K562 (cell line): Measurements from ENCODE around the gene ABHD5. TPM values are rescaled to one million over a fixed set of nuclear protein-coding genes. Genes with fewer than 3 reads are reported as not detected.

ENCODE experiments used
- DNMT1 ChIP-seq: fragments of 450-650 bp; IDR thresholded peaks from 2 replicates; pipeline ENCODE4 v1.6.1; 2016; ENCODE audit warnings: antibody characterized with exemption, mild to moderate bottlenecking
- EGR1 ChIP-seq: fragments of 450-650 bp; conservative IDR thresholded peaks from 2 replicates; pipeline ENCODE4 v1.6.1; 2017; ENCODE audit warnings: mild to moderate bottlenecking
- ESRRB ChIP-seq: fragments of 250-450 bp; sonication (Bioruptor Pico); IDR thresholded peaks from 2 replicates; pipeline ENCODE4 v1.5.0; 2020; ENCODE audit warnings: mild to moderate bottlenecking, moderate library complexity, borderline replicate concordance
- HMGN3 ChIP-seq: IDR thresholded peaks from 2 replicates; pipeline ENCODE4 v1.6.1; 2011; ENCODE audit warnings: borderline replicate concordance, low read depth, mild to moderate bottlenecking, mixed read lengths, low read length; ENCODE audit not compliant: insufficient read length; ENCODE audit errors: extremely low read depth
- JUN ChIP-seq, 2 experiments: sonication (generic) in 1 of 2; formaldehyde crosslinking in 1 of 2; IDR thresholded peaks; 2 replicates each; pipeline versions ENCODE4 v1.6.1 to v1.8.0; 2012 to 2022; ENCODE audit warnings: borderline replicate concordance in 2 of 2, mild to moderate bottlenecking in 2 of 2, improper control_type of control experiment in 1 of 2, low read depth in 1 of 2, low read length in 1 of 2, missing genetic modification reagents in 1 of 2
- MAFF ChIP-seq: IDR thresholded peaks from 2 replicates; pipeline ENCODE4 v1.6.1; 2012; ENCODE audit warnings: low read length, improper control_type of control experiment
- MTA3 ChIP-seq: fragments of 450-650 bp; formaldehyde crosslinking; IDR thresholded peaks from 2 replicates; pipeline ENCODE4 v1.6.1; 2017; ENCODE audit warnings: mild to moderate bottlenecking, borderline replicate concordance
- NBN ChIP-seq: fragments of 450-650 bp; IDR thresholded peaks from 2 replicates; pipeline ENCODE4 v1.6.1; 2016; ENCODE audit warnings: low read depth, mild to moderate bottlenecking
- NFE2L1 ChIP-seq: fragments of 450-650 bp; IDR thresholded peaks from 2 replicates; pipeline ENCODE4 v1.6.1; 2016; ENCODE audit warnings: missing genetic modification characterization, low read depth, mild to moderate bottlenecking, missing compliant biosample characterization, moderate library complexity, borderline replicate concordance
- PHB2 ChIP-seq: fragments of 450-650 bp; IDR thresholded peaks from 2 replicates; pipeline ENCODE4 v1.6.1; 2017; ENCODE audit warnings: low read depth
- SMARCB1 ChIP-seq: IDR thresholded peaks from 2 replicates; pipeline ENCODE4 v1.6.1; 2011; ENCODE audit warnings: improper control_type of control experiment, low read depth; ENCODE audit not compliant: insufficient read length
- SREBF1 ChIP-seq: fragments of 150-350 bp; IDR thresholded peaks from 2 replicates; pipeline ENCODE4 v1.6.1; 2014; ENCODE audit warnings: antibody characterized with exemption, low read depth, low read length, borderline replicate concordance
- SUPT5H ChIP-seq: fragments of 450-650 bp; IDR thresholded peaks from 2 replicates; pipeline ENCODE4 v1.6.1; 2016
- ZEB2 ChIP-seq: fragments of 450-650 bp; IDR thresholded peaks from 2 replicates; pipeline ENCODE4 v1.6.1; 2016
- ZNF232 ChIP-seq: sonication (generic); formaldehyde crosslinking; IDR thresholded peaks from 2 replicates; pipeline ENCODE4 v1.8.0; 2022; ENCODE audit warnings: mild to moderate bottlenecking, missing genetic modification reagents
- ZNF384 ChIP-seq: IDR thresholded peaks from 2 replicates; pipeline ENCODE4 v1.6.1; 2012; ENCODE audit warnings: low read depth, low read length, improper control_type of control experiment
- ZNF444 ChIP-seq: fragments of 250-450 bp; sonication (Bioruptor Pico); IDR thresholded peaks from 2 replicates; pipeline ENCODE4 v1.4.0; 2020; ENCODE audit warnings: mild to moderate bottlenecking, moderate library complexity
- polyA plus RNA-seq, 8 experiments: library from polyadenylated mRNA; depleted of rRNA in 4 of 8; stranded (reverse) in 5 of 8; unstranded in 3 of 8; fragments of >200 nt; fragmentation: Nextera tagmentation in 2 of 8; fragmentation: Illumina TruSeq in 1 of 8; extraction: Ambion mirVana in 2 of 8; extraction: Trizol in 1 of 8; gene quantifications; 2 replicates each; pipeline versions ENCODE4 v1.2.1 to v1.2.3, GENCODE V29; 2011 to 2014; ENCODE audit warnings: inconsistent platforms in 1 of 8, missing spikeins in 1 of 8
- total RNA-seq, 7 experiments: library from RNA; depleted of rRNA in 6 of 7; stranded (reverse); fragments of >200 nt in 6 of 7; fragmentation: Illumina TruSeq in 2 of 7; extraction: Trizol in 2 of 7; gene quantifications; 2 replicates each; pipeline versions ENCODE4 v1.2.1 to v1.2.3, GENCODE V29; 2011 to 2021; ENCODE audit warnings: low replicate concordance in 1 of 7
- TF ChIP-seq, protein P1 (sequence below): fragments of 250-450 bp; sonication (Bioruptor Pico); IDR thresholded peaks from 2 replicates; pipeline ENCODE4 v1.6.1; 2021; ENCODE audit warnings: mild to moderate bottlenecking
- TF ChIP-seq, protein P2 (sequence below), 2 experiments: fragments of 200-800 bp in 1 of 2; sonication (Bioruptor generic) in 1 of 2; sonication (generic) in 1 of 2; formaldehyde crosslinking in 1 of 2; IDR thresholded peaks in 1 of 2; conservative IDR thresholded peaks in 1 of 2; 2 replicates each; pipeline versions ENCODE4 v1.5.0 to v1.6.1; 2016 to 2020; ENCODE audit warnings: missing compliant biosample characterization in 1 of 2, missing genetic modification characterization in 1 of 2, missing genetic modification reagents in 1 of 2
- TF ChIP-seq, protein P3 (sequence below): fragments of 450-650 bp; formaldehyde crosslinking; IDR thresholded peaks from 2 replicates; pipeline ENCODE4 v1.4.0; 2022; ENCODE audit warnings: missing genetic modification characterization
- TF ChIP-seq, protein P4 (sequence below): fragments of 250-450 bp; sonication (Bioruptor Pico); IDR thresholded peaks from 2 replicates; pipeline ENCODE4 v1.5.1; 2021; ENCODE audit warnings: mild to moderate bottlenecking

The ABHD5 gene
- total and polyA plus RNA-seq, 9 of the 15 experiments (the other 6 are each of a cell fraction or from before 2014, with no cell fraction given): 27.8 to 61.7 (median 39.9) TPM

DNA sequence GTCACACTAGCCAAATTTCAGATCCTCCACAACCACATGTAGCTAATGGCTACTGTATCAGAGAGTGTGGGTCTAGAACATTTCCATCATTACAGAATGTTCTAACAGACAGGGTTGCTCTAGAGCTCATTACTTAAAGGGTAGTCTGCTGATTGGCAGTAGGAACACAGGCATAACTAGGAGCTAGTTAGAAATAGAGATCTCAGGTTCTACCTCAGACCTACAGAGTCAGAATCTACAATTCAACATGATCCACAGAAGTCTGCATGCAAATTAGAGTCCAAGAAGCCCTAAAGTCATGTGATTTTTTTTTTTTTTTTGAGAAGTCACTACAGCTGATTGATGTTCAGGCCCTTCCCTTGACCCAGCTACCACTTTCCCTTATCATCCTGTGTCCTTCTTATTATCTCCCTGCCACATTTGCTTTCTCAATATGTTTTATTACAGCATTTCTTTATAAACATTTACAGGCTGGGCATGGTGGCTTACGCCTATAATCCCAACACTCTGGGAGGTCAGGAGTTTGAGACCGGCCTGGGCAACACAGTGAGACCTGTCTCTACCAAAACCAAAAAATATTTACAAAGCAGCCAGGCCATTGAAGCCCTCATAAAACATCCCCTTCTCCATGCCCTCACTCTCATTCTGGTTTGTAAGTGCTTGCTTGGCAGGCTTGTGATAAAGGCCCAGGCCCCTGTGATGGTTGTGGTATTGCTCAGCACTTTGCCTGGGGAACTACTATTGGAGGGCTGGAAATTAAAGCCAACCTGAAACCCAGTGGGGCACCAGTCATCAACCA lies 3.8 kb upstream of the ABHD5 start (continued):
- TF ChIP-seq, protein P1, sequence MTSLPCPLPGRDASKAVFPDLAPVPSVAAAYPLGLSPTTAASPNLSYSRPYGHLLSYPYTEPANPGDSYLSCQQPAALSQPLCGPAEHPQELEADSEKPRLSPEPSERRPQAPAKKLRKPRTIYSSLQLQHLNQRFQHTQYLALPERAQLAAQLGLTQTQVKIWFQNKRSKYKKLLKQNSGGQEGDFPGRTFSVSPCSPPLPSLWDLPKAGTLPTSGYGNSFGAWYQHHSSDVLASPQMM (CRISPR knock-in tag): no peak
- TF ChIP-seq, protein P2, sequence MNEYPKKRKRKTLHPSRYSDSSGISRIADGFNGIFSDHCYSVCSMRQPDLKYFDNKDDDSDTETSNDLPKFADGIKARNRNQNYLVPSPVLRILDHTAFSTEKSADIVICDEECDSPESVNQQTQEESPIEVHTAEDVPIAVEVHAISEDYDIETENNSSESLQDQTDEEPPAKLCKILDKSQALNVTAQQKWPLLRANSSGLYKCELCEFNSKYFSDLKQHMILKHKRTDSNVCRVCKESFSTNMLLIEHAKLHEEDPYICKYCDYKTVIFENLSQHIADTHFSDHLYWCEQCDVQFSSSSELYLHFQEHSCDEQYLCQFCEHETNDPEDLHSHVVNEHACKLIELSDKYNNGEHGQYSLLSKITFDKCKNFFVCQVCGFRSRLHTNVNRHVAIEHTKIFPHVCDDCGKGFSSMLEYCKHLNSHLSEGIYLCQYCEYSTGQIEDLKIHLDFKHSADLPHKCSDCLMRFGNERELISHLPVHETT (CRISPR knock-in tag; conservative IDR thresholded peaks at IDR 0.05 in 1 of 2, IDR thresholded peaks at IDR 0.05 in 1 of 2): peak in 1 of 2 experiments; percentile 68; a peak in 2 of 4 replicates
- no peak for TF ChIP-seq JUN (IDR thresholded peaks at IDR 0.05; ENCODE audit: borderline replicate concordance, low read depth, low read length)
- 0 out of 2 replicates have a peak, but pooled peaks have one; percentile 29 for TF ChIP-seq JUN (CRISPR knock-in tag; IDR thresholded peaks at IDR 0.05; ENCODE audit: borderline replicate concordance)
- TF ChIP-seq SUPT5H: no peak
- no peak for TF ChIP-seq EGR1
- no peak for TF ChIP-seq DNMT1
- peak; percentile 37 for TF ChIP-seq HMGN3
- no peak; the same call in 1 of the 2 replicates for TF ChIP-seq ZEB2
- no peak; the same call in 1 of the 2 replicates for TF ChIP-seq NFE2L1 (tag)
- TF ChIP-seq ZNF232: no peak
- peak; percentile 100 for TF ChIP-seq ZNF384
- no peak for TF ChIP-seq ESRRB
- TF ChIP-seq ZNF444 (CRISPR knock-in tag): no peak
- TF ChIP-seq, protein P3, sequence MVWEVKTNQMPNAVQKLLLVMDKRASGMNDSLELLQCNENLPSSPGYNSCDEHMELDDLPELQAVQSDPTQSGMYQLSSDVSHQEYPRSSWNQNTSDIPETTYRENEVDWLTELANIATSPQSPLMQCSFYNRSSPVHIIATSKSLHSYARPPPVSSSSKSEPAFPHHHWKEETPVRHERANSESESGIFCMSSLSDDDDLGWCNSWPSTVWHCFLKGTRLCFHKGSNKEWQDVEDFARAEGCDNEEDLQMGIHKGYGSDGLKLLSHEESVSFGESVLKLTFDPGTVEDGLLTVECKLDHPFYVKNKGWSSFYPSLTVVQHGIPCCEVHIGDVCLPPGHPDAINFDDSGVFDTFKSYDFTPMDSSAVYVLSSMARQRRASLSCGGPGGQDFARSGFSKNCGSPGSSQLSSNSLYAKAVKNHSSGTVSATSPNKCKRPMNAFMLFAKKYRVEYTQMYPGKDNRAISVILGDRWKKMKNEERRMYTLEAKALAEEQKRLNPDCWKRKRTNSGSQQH: no peak
- no peak for TF ChIP-seq SMARCB1
- no peak for TF ChIP-seq SREBF1
- peak; percentile 85 for TF ChIP-seq PHB2
- peak; percentile 86 for TF ChIP-seq NBN
- TF ChIP-seq, protein P4, sequence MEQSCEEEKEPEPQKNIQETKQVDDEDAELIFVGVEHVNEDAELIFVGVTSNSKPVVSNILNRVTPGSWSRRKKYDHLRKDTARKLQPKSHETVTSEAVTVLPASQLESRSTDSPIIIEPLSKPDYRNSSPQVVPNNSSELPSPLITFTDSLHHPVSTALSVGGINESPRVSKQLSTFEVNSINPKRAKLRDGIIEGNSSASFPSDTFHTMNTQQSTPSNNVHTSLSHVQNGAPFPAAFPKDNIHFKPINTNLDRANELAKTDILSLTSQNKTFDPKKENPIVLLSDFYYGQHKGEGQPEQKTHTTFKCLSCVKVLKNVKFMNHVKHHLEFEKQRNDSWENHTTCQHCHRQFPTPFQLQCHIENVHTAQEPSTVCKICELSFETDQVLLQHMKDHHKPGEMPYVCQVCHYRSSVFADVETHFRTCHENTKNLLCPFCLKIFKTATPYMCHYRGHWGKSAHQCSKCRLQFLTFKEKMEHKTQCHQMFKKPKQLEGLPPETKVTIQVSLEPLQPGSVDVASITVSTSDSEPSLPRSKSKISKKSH (CRISPR knock-in tag): no peak
- peak; percentile 42; the same call in 1 of the 2 replicates for TF ChIP-seq MTA3
- TF ChIP-seq MAFF: no peak
